ENCODE data around the gene FRMD3. TPM values are rescaled to one million over a fixed set of nuclear protein-coding genes. Genes with fewer than 3 reads are reported as not detected.
A peak's percentile ranks its signal among the peaks of the same experiment; 100 is the strongest.

The FRMD3 gene
- total and polyA plus RNA-seq, 2 donors (not counting 3 experiments of a cell fraction or from before 2014, with no cell fraction given), result 3.0 to 6.1 TPM

- ChIA-PET POLR2A (no interaction called here), CTCF (interaction anchor here (0.9 to 2.1 kb wide), 4 partner anchors 14 to 353 kb away, joined by 3 to 7 read pairs (median 4); no protein-coding TSS in a partner anchor)
- Histone ChIP-seq H3K4me1 (ENCODE audit: control insufficient read depth, extremely low read depth, insufficient read depth, low read length) (peaks cover 69% of the 10 kb centered on the region), H4K20me1 (replicated peaks; ENCODE audit: control insufficient read depth, extremely low read depth, insufficient read depth, low read length) (no peaks in the 10 kb centered on the region), H3K4me3 (replicated peaks in 1 of 3; ENCODE audit: insufficient read depth in 1 of 3, low read depth in 1 of 3, low read length in 3 of 3) (no peak overlapping the region), H3K36me3 (ENCODE audit: control insufficient read depth in 2 of 2, extremely low read depth in 1 of 2, insufficient read depth in 2 of 2, low read length in 2 of 2) (no peaks in the 10 kb centered on the region), H3K9me3 (replicated peaks; ENCODE audit: control insufficient read depth, insufficient read depth, low read length) (no peaks in the 10 kb centered on the region), H3K27ac (ENCODE audit: insufficient read depth, low read depth, low read length) (peak overlapping the region; percentile 79), H3K4me2 (ENCODE audit: insufficient read depth, low read length) (peak overlapping the region; percentile 55), H3K79me2 (ENCODE audit: control insufficient read depth, insufficient read depth, low read length) (peaks cover 3% of the 10 kb centered on the region), H3K27me3 (ENCODE audit: control insufficient read depth in 2 of 2, insufficient read depth in 2 of 2, low read length in 2 of 2) (no peaks in the 10 kb centered on the region), H2AFZ (ENCODE audit: low read depth, low read length) (no peak overlapping the region), H3K9ac (replicated peaks; ENCODE audit: extremely low read depth, insufficient read depth, low read length) (peak overlapping the region; percentile 38), H3K9me1 (replicated peaks; ENCODE audit: control insufficient read depth, extremely low read depth, insufficient read depth, low read length) (no peaks in the 10 kb centered on the region)
- TF ChIP-seq EZH2 (IDR thresholded peaks at IDR 0.05; ENCODE audit: borderline replicate concordance, low read depth, low read length, severe bottlenecking), result no peak
- no peak for TF ChIP-seq FOS (IDR thresholded peaks at IDR 0.05; ENCODE audit: borderline replicate concordance, insufficient read depth, low read length)
- no peak for TF ChIP-seq POLR2A (IDR thresholded peaks at IDR 0.05; ENCODE audit: low read depth, low read length)
- intact Hi-C loops (cut with micrococcal nuclease) (loop anchor here (1.0 to 10.0 kb wide), 8 partner anchors 14 to 1393 kb away; partner anchors contain the start of gene FRMD3), dilution Hi-C loops (cut with MboI; ENCODE audit: extremely low pct_ligation_motif_present, low sequenced_read_pairs) (no loop called here)
- DNase-seq (ENCODE audit: low read depth, low spot score) (peak; percentile 18), FAIRE-seq (no peak)
- BruUV-seq (replicated peaks), result no TSS peak
Measured at GRCh38 chr9:83267741-83268140, 270.5 kb downstream of the FRMD3 start.

- H3K4me2 ChIP-seq (ENCODE audit: insufficient read depth, low read length), result peak overlapping the region; percentile 55
- dilution Hi-C loops (cut with MboI; ENCODE audit: extremely low pct_ligation_motif_present, low sequenced_read_pairs), result no loop called here
- FAIRE-seq, result peak; percentile 70
Measured at GRCh38 chr9:83266666-83267496, 271.3 kb downstream of the FRMD3 start.

More at GRCh38 chr9:83266666-83267496, 271.3 kb downstream of the FRMD3 start:
- H3K9me1 ChIP-seq (replicated peaks; ENCODE audit: control insufficient read depth, extremely low read depth, insufficient read depth, low read length), result no peaks in the 10 kb centered on the region
- peaks cover 72% of the 10 kb centered on the region for H3K4me1 ChIP-seq (ENCODE audit: control insufficient read depth, extremely low read depth, insufficient read depth, low read length)
- H4K20me1 ChIP-seq (replicated peaks; ENCODE audit: control insufficient read depth, extremely low read depth, insufficient read depth, low read length), result no peaks in the 10 kb centered on the region
- ChIA-PET POLR2A (no interaction called here), CTCF (interaction anchor here (0.9 to 2.1 kb wide), 8 partner anchors 9 to 354 kb away, joined by 3 to 15 read pairs (median 4); no protein-coding TSS in a partner anchor)
- BruUV-seq (replicated peaks), result no TSS peak
- peak overlapping the region; percentile 1 for H2AFZ ChIP-seq (ENCODE audit: low read depth, low read length)
- H3K27ac ChIP-seq (ENCODE audit: insufficient read depth, low read depth, low read length), result peak overlapping the region; percentile 79
- intact Hi-C loops (cut with micrococcal nuclease), result loop anchor here (1.0 to 10.0 kb wide), 8 partner anchors 14 to 1392 kb away; partner anchors contain the start of gene FRMD3
- no peaks in the 10 kb centered on the region for H3K9me3 ChIP-seq (replicated peaks; ENCODE audit: control insufficient read depth, insufficient read depth, low read length)
- H3K27me3 ChIP-seq (ENCODE audit: control insufficient read depth in 2 of 2, insufficient read depth in 2 of 2, low read length in 2 of 2), result no peaks in the 10 kb centered on the region
- H3K36me3 ChIP-seq (ENCODE audit: control insufficient read depth in 2 of 2, extremely low read depth in 1 of 2, insufficient read depth in 2 of 2, low read length in 2 of 2), result no peaks in the 10 kb centered on the region
- H3K79me2 ChIP-seq (ENCODE audit: control insufficient read depth, insufficient read depth, low read length), result peaks cover 3% of the 10 kb centered on the region
- TF ChIP-seq, protein P1, sequence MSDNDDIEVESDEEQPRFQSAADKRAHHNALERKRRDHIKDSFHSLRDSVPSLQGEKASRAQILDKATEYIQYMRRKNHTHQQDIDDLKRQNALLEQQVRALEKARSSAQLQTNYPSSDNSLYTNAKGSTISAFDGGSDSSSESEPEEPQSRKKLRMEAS (IDR thresholded peaks at IDR 0.05; ENCODE audit: insufficient read depth, insufficient read length), result no peak
- TF ChIP-seq POLR2AphosphoS5 (IDR thresholded peaks at IDR 0.05; ENCODE audit: insufficient read depth, low read depth, low read length), result peak; percentile 51
- TF ChIP-seq GATA2 (IDR thresholded peaks at IDR 0.05; ENCODE audit: insufficient read depth, insufficient read length, low read depth, low read length), result peak; percentile 92
- TF ChIP-seq MYC (IDR thresholded peaks at IDR 0.05; ENCODE audit: low read depth, low read length), result no peak
- peak; percentile 43 for TF ChIP-seq JUN (IDR thresholded peaks at IDR 0.05; ENCODE audit: borderline replicate concordance, insufficient read depth, insufficient read length, low read depth)
- peak; percentile 61 for TF ChIP-seq POLR2A (IDR thresholded peaks at IDR 0.05; ENCODE audit: low read depth, low read length)
- TF ChIP-seq CTCF (IDR thresholded peaks at IDR 0.05; ENCODE audit: extremely low read depth in 1 of 2, insufficient read depth in 1 of 2, low read depth in 1 of 2, low read length in 2 of 2), result no peak
- TF ChIP-seq FOS (IDR thresholded peaks at IDR 0.05; ENCODE audit: borderline replicate concordance, insufficient read depth, low read length), result peak; percentile 86
- TF ChIP-seq EZH2 (IDR thresholded peaks at IDR 0.05; ENCODE audit: borderline replicate concordance, low read depth, low read length, severe bottlenecking), result no peak
- H3K4me3 ChIP-seq (replicated peaks in 1 of 3; ENCODE audit: insufficient read depth in 1 of 3, low read depth in 1 of 3, low read length in 3 of 3), result peak overlapping the region in 1 of 3 experiments; percentile 60
- peak; percentile 67 for DNase-seq (ENCODE audit: low read depth, low spot score)
- H3K9ac ChIP-seq (replicated peaks; ENCODE audit: extremely low read depth, insufficient read depth, low read length), result peak overlapping the region; percentile 59

All from endothelial cell of umbilical vein (primary cell).